HepG2 (cell line): Measurements from ENCODE around the gene CTIF. TPM values are rescaled to one million over a fixed set of nuclear protein-coding genes. Genes with fewer than 3 reads are reported as not detected.

ENCODE experiments used
- BRCA1 ChIP-seq: sonication (generic); formaldehyde crosslinking; IDR thresholded peaks from 2 replicates; pipeline ENCODE4 v1.4.0; 2020; ENCODE audit warnings: missing genetic modification reagents
- ELF4 ChIP-seq: sonication (generic); formaldehyde crosslinking; IDR thresholded peaks from 2 replicates; pipeline ENCODE4 v1.5.0; 2020; ENCODE audit warnings: missing genetic modification reagents, mild to moderate bottlenecking, moderate library complexity, borderline replicate concordance
- ELK4 ChIP-seq: sonication (generic); formaldehyde crosslinking; IDR thresholded peaks from 2 replicates; pipeline ENCODE4 v1.9.0; 2021; ENCODE audit warnings: missing genetic modification reagents, borderline replicate concordance
- FOSL2 ChIP-seq: sonication (generic); formaldehyde crosslinking; IDR thresholded peaks from 2 replicates; pipeline ENCODE4 v1.4.0; 2020; ENCODE audit warnings: missing genetic modification reagents
- HIC2 ChIP-seq: sonication (generic); formaldehyde crosslinking; IDR thresholded peaks from 2 replicates; pipeline ENCODE4 v1.9.0; 2022; ENCODE audit warnings: low read depth, missing genetic modification reagents
- KDM3A ChIP-seq: IDR thresholded peaks from 2 replicates; pipeline ENCODE4 v1.6.1; 2018; ENCODE audit warnings: low read depth, missing compliant biosample characterization
- NFE2L1 ChIP-seq: sonication (generic); formaldehyde crosslinking; IDR thresholded peaks from 2 replicates; pipeline ENCODE4 v1.4.0; 2020; ENCODE audit warnings: missing genetic modification reagents, mild to moderate bottlenecking, borderline replicate concordance
- SKIL ChIP-seq: sonication (generic); formaldehyde crosslinking; IDR thresholded peaks from 2 replicates; pipeline ENCODE4 v1.8.0; 2022; ENCODE audit warnings: missing genetic modification reagents, mild to moderate bottlenecking, moderate library complexity, borderline replicate concordance
- SNAPC4 ChIP-seq: sonication (generic); formaldehyde crosslinking; IDR thresholded peaks from 2 replicates; pipeline ENCODE4 v1.4.0; 2020; ENCODE audit warnings: mild to moderate bottlenecking, missing genetic modification reagents
- TFE3 ChIP-seq: IDR thresholded peaks from 2 replicates; pipeline ENCODE4 v1.6.1; 2016
- ZFP36L1 ChIP-seq: sonication (generic); formaldehyde crosslinking; IDR thresholded peaks from 2 replicates; pipeline ENCODE4 v1.8.0; 2022; ENCODE audit warnings: mild to moderate bottlenecking, missing genetic modification reagents, moderate library complexity
- ZNF180 ChIP-seq: sonication (generic); formaldehyde crosslinking; IDR thresholded peaks from 2 replicates; pipeline ENCODE4 v1.4.0; 2020; ENCODE audit warnings: low read depth, missing genetic modification reagents, borderline replicate concordance
- ZNF333 ChIP-seq: sonication (generic); formaldehyde crosslinking; IDR thresholded peaks from 2 replicates; pipeline ENCODE4 v1.4.0; 2020; ENCODE audit warnings: mild to moderate bottlenecking, missing genetic modification reagents, borderline replicate concordance
- ZNF619 ChIP-seq: sonication (generic); formaldehyde crosslinking; IDR thresholded peaks from 2 replicates; pipeline ENCODE4 v1.4.0; 2020; ENCODE audit warnings: mild to moderate bottlenecking, missing genetic modification reagents
- ZNF7 ChIP-seq: IDR thresholded peaks from 2 replicates; pipeline ENCODE4 v1.6.1; 2016; ENCODE audit warnings: missing biosample characterization, missing genetic modification reagents
- ZNF781 ChIP-seq: sonication (generic); formaldehyde crosslinking; IDR thresholded peaks from 2 replicates; pipeline ENCODE4 v1.5.1; 2020; ENCODE audit warnings: borderline replicate concordance, mild to moderate bottlenecking, missing genetic modification reagents; ENCODE audit errors: not compliant biosample characterization
- polyA plus RNA-seq, 8 experiments: library from polyadenylated mRNA; depleted of rRNA in 3 of 8; stranded (reverse) in 7 of 8; unstranded in 1 of 8; fragments of >200 nt; fragmentation: Illumina TruSeq in 4 of 8; extraction: Trizol in 4 of 8; gene quantifications; 2 replicates each; pipeline versions ENCODE4 v1.2.1 to v1.2.3, GENCODE V29; 2011 to 2016; ENCODE audit warnings: low read depth in 4 of 8, missing spikeins in 1 of 8, mixed read lengths in 1 of 8; ENCODE audit not compliant: insufficient read depth in 1 of 8
- total RNA-seq, 5 experiments: library from RNA; depleted of rRNA; stranded (reverse); fragments of >200 nt; fragmentation: Illumina TruSeq; extraction: Trizol; gene quantifications; 2 replicates each; pipeline ENCODE4 v1.2.3, GENCODE V29; 2016; ENCODE audit warnings: low read depth in 1 of 5

Gene CTIF
- total and polyA plus RNA-seq, 2 of the 13 experiments (the other 11 are each of a cell fraction or from before 2014, with no cell fraction given) = 18.2 to 28.0 TPM

- TF ChIP-seq HIC2 (CRISPR knock-in tag) (no peak), FOSL2 (CRISPR knock-in tag) (peak; percentile 52), SKIL (CRISPR knock-in tag) (peak; percentile 78; the same call in 1 of the 2 replicates), KDM3A (CRISPR knock-in tag) (no peak; the same call in 1 of the 2 replicates), TFE3 (CRISPR knock-in tag) (no peak), BRCA1 (CRISPR knock-in tag) (no peak), ZNF333 (CRISPR knock-in tag) (no peak), ZNF180 (CRISPR knock-in tag) (no peak), ZNF781 (CRISPR knock-in tag) (no peak), ELF4 (CRISPR knock-in tag) (no peak), ELK4 (CRISPR knock-in tag) (no peak), ZFP36L1 (0 out of 2 replicates have a peak, but pooled peaks have one; percentile 31), ZNF619 (CRISPR knock-in tag) (no peak), ZNF7 (no peak), NFE2L1 (CRISPR knock-in tag) (no peak), SNAPC4 (no peak)
Observed at GRCh38 chr18:48540251-48541025, 1.6 kb downstream of the CTIF start (continued).
